HG03095 (cell line): ENCODE results near the gene RFC1.

Source experiments
- ATAC-seq: cut with Tn5 transposase; IDR thresholded peaks from one replicate; pipeline ENCODE4 v1.9.1; 2021; ENCODE audit warnings: moderate library complexity; ENCODE audit not compliant: unreplicated experiment

The RFC1 gene

DNA sequence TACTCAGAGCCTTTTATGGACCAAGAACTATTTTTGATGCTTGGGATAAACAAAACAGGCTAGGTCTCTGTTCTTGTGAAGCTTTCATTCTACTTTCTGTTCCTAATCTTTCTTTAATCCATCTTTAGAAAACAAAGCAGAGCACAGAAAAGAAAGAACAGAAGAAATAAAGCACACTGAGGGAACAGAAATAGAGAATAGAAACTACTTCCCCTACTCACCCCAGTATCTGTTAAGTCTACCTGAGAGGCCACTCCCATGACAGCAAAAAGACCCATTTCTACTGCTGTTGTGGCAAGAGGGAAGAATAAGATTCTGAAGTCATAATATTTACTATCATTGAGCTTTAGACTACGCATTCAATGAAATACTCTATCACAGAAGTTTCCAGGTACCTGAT, 9.2 kb downstream of the RFC1 start:
- no peak for ATAC-seq

DNA sequence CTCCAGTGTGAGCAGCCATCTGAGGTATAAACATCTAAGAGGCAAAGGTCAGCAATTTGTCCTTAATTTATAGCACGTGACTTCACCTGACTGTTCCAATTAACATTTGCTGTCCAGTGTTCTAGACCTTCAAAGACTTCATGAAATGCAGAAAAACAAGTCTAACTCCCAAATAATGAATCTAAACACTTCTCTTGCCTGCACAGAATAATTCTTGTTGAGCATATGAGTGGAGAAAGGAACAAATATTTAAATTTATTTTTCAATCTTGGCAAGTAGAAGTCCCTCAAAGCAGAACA, 12.0 kb downstream of the RFC1 start:
- ATAC-seq: no peak

DNA sequence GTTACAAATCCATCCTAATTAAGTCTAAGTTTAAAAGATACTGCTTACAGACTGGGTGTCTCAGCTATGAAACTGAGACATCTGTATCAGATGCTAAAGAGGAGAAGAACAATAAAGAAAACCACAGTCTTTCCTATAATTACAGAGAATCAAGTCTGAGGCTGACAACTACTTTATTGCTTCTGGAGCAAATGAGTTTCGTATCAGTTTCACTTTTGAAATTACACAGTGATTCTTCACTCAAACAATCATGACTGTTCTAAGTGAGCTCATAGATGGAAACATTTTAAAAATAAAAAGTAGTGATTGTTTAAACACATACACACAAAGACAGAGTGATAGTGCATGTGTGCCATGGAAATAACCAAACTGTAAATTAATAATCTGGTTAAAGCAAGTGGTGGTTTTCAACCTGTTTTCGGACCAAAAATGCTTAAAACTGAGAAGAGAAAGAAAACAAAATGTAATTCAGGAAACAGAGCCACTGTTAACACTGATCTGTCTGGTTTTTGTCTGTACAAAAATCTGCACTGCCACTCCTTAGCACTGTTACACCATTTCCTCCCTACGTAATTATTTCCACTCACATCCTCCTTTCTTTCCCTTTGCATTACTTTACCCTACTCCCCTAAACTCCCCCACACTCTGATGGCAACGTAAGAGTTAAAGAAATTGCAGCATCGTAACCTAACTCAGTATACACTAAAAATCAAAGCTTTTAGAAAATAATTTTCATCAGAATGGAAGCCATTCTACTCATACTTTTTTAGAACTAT, 12.5 kb downstream of the RFC1 start:
- peak; percentile 78 for ATAC-seq

DNA sequence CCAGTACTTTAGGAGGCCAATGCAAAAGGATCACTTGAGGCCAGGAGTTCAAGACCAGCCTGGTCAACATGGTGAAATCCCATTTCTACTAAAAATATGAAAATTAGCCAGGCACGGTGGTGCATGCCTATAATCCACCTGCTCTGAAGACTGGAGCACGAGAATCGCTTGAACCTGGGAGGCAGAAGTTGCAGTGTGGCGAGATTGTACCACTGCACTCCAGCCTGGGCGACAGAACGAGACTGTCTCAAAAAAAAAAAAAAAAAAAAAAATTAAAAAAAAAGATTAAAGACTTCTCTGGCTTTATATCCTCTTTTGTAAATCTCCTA, 13.0 kb downstream of the RFC1 start:
- ATAC-seq: peak; percentile 8

DNA sequence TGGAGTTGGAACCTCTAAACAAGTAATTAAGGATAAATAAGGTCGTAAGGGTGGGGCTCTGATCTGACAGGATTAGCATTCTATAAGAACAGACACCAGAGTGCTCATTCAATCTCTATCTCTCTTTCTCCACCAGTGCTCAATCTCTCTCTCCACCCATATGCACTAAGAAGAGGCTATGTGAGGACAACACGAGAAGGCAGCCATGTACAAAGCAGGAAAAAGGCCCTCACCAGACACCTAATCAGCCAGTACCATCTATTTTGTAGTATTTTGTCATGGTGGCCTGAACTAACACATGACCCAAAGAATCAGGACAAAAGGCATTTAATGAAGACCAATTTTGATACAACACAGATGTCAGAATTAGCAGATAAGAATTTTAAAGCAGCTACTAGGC, 16.8 kb downstream of the RFC1 start:
- ATAC-seq: no peak

DNA sequence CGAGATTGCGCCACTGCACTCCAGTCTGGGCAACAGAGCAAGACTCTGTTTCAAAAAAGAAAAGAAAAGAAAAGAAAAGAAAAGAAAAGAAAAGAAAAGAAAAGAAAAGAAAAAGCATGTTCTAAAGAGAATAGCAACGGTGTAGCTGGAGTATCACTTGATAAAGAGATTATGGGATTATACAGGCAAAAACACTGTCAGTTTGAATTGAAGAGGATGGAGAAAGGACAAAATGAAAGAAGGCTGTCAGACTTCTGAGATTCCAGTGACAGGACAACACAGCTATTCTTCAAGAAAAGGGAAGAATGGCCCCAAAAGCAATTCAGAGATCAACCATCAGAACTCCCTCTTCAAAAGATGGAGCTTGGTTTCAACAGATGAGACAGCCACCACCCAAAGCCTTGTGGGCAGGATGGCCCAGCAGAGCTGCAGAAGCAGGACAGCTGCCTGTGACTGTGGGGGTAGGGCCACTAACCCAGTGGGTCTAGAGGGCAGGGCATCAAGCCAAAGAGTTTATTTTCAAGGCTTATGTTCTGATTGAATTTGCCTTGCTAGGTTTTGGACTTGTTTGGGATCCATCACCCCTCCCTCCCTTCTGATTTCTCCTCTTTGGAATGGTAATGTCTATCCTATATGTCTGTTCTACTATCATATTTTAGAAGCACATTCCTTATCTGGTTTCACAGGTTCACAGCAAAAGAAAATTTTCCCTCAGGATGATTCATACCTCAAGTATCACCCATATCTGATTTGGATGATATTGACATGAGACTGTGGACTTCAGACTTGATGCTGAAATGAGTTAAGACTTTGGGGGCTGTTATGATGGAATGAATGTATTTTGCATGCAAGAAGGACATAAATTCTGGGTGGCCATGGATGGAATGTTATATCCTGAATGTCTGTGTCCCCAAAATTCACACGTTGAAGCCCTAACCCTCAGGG, 17.5 kb downstream of the RFC1 start:
- ATAC-seq: no peak

DNA sequence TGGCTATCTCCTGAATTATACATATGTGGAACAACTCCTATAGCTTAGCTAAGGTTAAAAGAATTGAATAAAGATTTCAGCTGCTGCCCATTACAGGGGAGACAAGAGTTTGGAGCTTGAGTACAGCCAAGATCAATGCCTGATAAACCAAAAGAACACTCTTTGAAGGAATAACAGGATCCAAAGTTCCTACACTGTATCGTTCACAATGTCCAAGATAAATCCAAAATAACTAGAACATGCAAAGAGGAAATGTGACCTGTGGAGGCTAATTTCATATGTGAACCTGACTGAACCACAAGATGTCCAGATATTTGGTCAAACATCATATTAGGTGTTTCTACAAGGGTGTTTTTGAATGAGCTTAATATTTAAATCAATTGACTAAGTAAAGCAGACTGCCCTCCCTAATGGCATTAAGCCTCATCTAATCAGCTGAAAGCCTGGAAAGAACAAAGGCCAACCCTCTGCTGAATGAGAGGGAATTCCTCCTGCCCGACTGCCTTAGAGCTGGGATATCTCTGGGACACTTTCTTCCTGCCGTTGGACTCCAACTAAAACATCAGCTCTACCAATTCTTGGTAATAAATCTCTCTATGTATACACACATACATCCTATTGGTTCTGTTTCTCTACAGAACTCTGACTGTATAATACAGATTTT, 19.2 kb downstream of the RFC1 start:
- ATAC-seq: no peak

DNA sequence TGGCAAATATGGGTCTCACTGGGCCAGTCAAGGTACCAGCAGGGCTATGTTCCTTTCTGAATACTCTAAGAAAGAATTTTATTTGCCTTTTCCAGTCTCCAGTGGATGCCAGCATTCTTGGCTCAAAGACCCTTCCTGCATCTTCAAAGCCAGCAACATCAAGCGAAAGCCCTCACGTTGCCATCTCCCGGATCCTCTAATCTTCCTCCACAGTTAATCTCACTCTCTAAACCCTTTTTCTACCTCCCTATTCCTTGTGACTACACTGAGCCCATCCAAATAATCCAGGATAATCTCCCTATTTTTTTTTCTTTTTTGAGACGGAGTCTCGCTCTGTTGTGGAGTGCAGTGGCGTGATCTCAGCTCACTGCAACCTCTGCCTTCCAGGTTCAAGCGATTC, 23.4 kb downstream of the RFC1 start:
- ATAC-seq: no peak

DNA sequence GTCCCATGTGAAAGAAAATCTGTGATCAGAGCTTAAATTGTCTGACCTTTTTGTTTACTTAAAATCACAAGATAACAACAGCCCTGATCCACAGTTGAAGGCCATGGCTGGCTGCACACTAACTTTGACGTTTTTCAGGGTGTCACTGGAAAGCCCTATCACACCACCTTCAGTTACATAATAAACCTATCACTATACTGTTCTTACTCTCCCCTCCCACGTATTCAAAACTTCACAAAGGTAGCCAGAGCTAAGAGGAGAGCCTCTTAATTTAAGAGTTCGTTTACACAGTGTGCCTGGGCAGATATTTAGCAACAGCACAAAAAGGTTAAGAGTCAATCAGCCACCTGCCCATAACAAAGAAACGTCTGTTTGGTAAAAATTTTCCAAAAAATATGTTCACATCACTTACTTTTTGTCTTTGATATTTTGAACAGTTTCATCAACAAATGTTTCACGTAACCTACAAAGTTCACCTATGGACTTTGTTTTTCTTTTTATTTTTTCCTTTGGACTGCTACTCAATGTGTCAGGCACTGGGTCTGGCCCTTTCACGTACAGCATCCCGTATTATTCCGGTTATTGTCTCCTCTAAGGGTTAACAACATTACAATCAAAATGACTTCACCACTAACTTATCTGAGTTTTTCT, 25.0 kb downstream of the RFC1 start:
- no peak for ATAC-seq

DNA sequence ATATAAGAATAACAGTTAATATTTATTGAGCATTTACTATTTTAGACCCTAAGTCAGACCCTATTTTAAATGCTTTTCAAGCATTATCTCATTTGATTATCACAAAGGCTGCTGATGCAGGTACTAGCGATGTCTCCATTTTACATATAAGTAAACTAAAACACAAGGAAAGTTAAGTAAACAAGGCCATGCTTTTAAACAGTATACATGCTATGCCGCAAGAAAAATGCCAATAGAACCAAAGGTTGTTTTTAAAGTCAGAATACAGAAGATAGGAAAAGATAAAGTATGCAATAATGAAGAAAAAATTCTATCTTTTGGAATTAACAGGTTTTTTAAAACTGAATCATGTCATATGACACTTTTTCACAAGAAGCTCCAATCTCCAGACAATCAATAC, 26.2 kb downstream of the RFC1 start:
- ATAC-seq: no peak

DNA sequence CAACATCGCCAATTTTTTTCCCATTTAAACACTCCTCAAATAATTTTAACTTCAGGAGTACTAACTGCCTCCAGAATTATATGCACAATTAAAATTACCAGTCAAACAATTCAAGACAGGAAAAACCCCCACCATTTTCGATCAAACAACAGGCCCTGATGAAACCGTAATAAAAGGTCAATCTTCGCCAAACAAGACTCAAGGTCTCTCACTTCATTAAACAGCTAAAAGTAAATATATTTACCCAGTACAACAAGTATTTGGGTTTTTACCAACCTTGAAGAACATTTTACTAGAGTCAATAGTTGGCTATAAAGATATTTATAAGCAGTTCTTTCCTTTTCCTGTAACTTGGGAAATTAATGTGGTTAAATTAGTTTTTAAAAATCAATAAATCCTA, 28.3 kb downstream of the RFC1 start:
- ATAC-seq: no peak

DNA sequence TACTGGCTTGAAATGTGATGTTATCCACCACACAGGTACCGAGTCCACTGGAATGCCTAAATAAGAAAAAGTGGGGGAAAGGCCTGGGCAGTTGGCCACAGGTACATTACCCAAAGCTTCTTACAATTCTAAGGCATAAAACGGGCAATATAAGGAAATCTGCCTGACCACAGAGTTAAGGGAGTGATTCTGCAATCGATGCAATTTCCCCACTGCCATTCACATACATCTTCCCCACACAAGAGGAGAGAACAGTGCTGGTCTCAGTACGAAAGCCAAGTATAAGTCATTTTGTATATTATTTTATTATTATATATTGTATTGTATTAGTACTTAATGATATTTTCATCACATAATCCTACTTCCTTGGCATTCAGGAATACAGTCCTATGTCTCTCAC, 30.6 kb downstream of the RFC1 start:
- no peak for ATAC-seq

DNA sequence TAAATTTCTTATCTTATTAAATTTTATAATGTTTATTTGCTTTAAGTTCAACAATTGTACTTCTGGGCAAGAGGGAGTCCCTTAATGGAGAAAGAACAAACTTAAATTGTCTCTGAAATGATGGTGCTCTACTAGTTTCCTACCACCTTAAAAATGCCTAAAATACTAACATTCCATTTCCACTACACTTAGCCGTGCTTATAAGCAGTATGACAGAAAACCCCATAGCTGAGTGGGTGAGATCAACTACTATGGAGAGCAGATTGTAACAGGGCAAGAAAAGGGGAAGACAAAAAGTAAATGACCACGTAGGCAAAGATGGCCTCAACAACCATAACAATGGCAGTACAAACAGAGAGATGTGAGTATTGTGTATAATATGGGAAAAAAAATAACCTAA, 35.0 kb downstream of the RFC1 start:
- ATAC-seq: no peak

DNA sequence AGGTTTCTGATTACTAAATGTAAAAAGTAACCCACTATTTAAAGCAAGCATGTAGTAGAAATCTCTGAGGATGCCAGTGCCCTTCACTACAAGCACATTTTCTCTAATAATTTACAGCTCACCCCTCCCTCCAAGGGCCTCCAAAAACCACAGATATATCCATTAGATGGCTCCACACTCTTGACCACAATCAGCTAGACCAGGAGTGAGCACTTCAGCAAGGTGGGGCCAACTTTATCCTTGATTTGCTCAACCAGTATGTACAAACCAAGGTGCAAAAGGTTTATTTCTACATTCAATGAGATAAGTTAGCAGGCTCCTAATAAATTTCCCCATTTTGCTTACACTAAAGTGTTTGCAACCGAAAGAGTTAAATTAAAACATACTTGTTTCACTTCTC, 35.8 kb downstream of the RFC1 start:
- no peak for ATAC-seq

DNA sequence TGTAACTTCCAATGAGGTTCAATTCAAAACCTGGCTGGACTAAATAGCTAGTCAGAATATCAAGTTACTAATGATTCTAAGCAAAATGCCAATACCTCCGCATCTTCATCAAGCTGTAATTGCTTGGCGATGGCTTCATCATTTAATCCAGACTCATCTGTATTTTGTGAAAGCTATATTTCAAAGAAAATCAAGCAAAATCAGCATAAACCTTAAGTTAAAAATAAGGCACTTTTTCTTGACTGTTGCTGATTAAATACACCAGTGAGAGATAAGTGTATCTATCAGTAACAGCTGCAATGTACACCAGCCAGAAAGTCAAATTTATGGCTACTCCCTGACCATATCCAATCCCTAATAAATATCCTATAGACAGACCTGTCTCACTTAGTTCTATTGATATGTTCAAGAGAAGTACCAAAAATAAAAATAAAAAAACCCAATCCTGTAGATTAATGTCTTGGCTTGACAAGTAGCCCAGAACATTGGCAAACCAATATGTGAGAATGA, 39.6 kb downstream of the RFC1 start:
- ATAC-seq: no peak

DNA sequence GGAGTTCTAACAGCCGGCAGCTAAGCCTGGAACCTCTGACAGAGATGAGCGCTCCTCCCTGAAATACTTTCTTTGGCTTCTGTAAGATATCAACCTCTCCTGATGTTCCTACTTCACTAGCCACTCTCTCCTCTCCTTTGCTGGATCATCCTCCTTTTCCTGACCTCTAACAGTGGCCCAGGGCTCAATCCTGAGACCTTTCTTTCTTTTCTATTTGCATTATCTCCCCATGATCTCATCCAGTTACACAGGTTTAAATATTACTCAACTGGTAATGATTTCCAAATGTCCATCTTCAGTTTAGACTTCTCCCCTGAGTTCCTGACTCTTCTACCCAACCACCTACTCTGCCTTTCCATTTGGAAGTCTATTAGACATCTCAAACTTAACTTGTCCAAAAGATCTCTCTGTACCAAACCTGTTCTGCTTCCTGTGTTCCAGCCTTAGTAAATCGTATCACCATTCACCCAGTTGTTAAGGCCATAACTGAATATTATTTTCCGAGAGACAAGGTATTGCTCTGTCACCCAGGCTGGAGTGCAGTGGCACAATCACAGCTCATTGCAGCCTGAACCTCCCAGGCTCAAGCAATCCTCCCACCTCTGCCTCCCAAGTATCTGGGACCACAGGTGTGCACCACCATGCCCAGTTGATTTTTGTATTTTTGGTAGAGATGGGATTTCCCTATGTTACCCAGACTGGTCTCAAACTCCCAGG, 41.1 kb downstream of the RFC1 start:
- no peak for ATAC-seq

DNA sequence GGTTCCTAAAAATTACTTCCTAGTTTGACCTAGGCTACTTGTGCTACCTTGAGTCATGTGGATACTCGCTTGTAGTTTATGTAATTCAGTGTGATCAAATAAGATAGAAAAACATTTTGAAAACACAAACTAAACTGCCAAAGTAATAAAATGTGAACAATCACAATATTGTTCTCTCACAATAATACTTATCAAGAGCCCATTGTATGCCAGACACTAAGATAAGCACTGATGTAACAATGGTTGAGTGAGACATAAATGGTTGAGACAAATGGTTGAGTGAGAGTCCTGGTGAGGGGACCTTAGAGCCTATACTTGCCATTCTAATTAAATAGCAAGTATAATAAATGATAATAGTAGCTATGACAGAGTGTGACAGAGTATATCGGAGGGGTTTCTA, 41.7 kb downstream of the RFC1 start:
- no peak for ATAC-seq

DNA sequence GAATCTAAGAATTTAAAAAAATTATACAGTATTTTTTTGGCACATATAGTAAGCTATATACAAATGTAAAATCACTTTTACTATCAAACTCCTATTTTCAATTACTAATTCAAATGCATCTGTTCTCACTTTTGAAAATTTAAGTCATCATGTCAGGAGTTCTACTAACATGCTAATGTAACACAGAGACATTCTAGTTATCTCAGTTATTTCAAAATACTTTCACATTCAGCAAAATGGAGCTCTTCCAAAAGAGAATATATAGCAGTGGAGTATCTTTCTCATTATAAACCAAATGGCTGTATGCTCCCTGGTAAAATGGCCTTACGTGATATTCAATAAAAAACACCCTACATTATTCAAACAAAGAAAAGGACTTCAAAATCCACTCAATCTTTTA, 42.3 kb downstream of the RFC1 start:
- ATAC-seq: no peak

DNA sequence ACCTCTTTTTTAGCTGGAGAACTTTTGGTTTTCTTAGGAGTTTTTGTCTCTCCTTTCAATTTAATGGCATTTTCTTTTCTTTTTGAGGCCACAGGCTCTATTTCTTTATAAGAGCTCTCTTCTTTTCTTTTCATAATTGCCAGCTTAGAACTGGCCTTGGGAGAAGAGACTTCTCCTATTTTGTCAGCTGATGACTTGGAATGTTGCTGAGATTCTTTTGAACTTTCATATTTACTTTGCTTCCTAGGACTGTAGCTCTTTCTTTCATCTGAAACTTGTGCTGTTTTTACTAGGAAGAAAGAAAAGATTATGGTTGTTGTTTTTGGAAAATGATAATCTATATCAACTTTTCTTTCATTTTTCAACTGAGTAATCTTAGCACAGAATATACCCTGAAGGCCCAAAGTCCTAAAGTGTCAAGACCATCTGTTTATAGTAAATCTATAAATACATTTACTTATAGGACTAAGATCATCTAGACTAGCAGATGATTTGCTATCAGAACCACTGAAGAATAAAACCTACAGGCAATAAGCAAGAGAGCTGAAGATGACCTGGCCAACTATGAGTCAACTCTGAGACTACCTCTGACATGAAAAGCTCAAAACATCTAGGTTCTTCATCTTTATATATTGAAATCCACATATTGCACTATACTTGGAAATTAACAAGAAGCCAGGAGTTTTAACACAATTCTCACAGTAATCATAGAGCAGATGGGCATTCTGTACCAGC, 45.6 kb downstream of the RFC1 start:
- no peak for ATAC-seq

DNA sequence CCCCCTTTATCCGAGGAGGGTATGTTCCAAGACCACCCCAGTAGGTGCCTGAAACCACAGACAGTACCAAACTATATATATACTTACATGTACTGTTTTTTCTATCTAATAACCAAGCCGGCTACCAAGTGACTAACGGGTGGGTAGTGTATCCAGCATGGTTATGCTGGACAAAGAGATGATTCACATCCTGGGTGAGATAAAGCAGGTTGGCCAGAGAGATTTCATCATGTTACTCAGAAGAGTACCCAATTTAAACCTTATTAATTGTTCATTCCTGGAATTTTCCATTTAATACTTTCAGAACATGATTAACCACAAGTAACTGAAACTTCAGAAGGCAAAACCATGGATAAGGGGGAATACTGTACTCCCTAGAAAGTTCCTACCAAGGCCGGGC, 46.5 kb downstream of the RFC1 start:
- no peak for ATAC-seq
